HL-60 (cell line): Measurements from ENCODE around the gene ZBTB32.
"Not testable (repeated sequence)": the region's sequence is repeated elsewhere in the genome, so short reads cannot be mapped to it uniquely, and the experiment has no call there.

Experiments
- DNase-seq, 2 experiments: peaks; one replicate each; pipeline ENCODE4 v3.0.0-alpha.2; 2010 to 2020; ENCODE audit warnings: low read depth in 1 of 2, low spot score in 1 of 2
- H3K27ac ChIP-seq: fragments of 250-450 bp; sonication (Bioruptor Pico); replicated peaks from 2 replicates; pipeline ENCODE4 v1.5.1; 2020; ENCODE audit warnings: mild to moderate bottlenecking, moderate library complexity
- H3K27me3 ChIP-seq: fragments of 250-450 bp; sonication (Bioruptor Pico); 2 replicates; pipeline ENCODE4 v1.5.1; 2021; ENCODE audit warnings: mild to moderate bottlenecking, moderate library complexity; ENCODE audit not compliant: insufficient read depth, poor library complexity, severe bottlenecking
- H3K4me3 ChIP-seq: replicated peaks from 2 replicates; pipeline ENCODE4 v1.5.1; 2011; ENCODE audit warnings: mild to moderate bottlenecking, control low read depth, low read length; ENCODE audit not compliant: insufficient read depth
- GABPA ChIP-seq: IDR thresholded peaks from 2 replicates; pipeline ENCODE4 v1.6.1; 2012; ENCODE audit warnings: low read depth
- POLR2AphosphoS5 ChIP-seq: IDR thresholded peaks from 2 replicates; pipeline ENCODE4 v1.6.1; 2012; ENCODE audit warnings: low read depth
- REST ChIP-seq: IDR thresholded peaks from 2 replicates; pipeline ENCODE4 v1.6.1; 2012; ENCODE audit warnings: low read depth; ENCODE audit not compliant: insufficient replicate concordance
- SPI1 ChIP-seq: IDR thresholded peaks from 2 replicates; pipeline ENCODE4 v1.6.1; 2012; ENCODE audit warnings: low read depth, mild to moderate bottlenecking, borderline replicate concordance
- TF ChIP-seq, protein P1 (sequence below): IDR thresholded peaks from one replicate; pipeline ENCODE4 v1.5.1; 2011; ENCODE audit warnings: low read length, control low read depth, inconsistent platforms; ENCODE audit not compliant: insufficient read depth

ZBTB32 gene

DNA sequence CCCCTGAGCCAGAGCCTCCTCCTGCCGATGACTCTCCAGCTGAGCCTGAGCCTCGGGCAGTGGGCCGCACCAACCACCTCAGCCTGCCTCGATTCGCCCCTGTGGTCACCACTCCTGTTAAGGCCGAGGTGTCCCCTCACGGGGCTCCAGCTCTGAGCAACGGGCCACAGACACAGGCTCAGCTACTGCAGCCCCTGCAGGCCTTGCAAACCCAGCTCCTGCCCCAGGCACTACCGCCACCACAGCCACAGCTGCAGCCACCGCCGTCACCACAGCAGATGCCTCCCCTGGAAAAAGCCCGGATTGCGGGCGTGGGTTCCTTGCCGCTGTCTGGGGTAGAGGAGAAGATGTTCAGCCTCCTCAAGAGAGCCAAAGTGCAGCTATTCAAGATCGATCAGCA lies 17.0 kb downstream of the ZBTB32 start:
- TF ChIP-seq, protein P1, sequence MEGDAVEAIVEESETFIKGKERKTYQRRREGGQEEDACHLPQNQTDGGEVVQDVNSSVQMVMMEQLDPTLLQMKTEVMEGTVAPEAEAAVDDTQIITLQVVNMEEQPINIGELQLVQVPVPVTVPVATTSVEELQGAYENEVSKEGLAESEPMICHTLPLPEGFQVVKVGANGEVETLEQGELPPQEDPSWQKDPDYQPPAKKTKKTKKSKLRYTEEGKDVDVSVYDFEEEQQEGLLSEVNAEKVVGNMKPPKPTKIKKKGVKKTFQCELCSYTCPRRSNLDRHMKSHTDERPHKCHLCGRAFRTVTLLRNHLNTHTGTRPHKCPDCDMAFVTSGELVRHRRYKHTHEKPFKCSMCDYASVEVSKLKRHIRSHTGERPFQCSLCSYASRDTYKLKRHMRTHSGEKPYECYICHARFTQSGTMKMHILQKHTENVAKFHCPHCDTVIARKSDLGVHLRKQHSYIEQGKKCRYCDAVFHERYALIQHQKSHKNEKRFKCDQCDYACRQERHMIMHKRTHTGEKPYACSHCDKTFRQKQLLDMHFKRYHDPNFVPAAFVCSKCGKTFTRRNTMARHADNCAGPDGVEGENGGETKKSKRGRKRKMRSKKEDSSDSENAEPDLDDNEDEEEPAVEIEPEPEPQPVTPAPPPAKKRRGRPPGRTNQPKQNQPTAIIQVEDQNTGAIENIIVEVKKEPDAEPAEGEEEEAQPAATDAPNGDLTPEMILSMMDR, result no peak
- TF ChIP-seq POLR2AphosphoS5, result peak; percentile 35; the same call in 1 of the 2 replicates

DNA sequence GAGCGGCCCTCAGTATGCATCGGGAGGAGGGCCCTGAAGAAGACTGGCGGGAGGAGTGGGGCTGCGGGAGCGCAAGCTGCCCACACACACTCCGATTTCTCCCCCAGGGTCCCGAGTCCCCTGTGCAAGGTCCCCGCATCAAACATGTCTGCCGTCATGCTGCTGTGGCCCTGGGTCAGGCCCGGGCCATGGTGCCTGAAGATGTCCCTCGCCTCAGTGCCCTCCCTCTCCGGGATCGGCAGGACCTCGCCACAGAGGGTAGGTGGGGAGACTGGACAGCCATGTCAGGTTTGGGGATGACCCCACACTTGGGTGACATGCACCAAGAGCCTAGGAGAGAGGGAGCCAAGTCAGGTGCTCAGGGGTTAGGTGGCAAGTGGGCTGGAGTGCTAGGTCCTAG lies 18.1 kb downstream of the ZBTB32 start:
- no peak for DNase-seq
- no peak overlapping the region for H3K4me3 ChIP-seq
- TF ChIP-seq POLR2AphosphoS5, result no peak
- TF ChIP-seq GABPA, result no peak
- TF ChIP-seq SPI1, result no peak
- TF ChIP-seq REST, result no peak
- TF ChIP-seq, protein P1, result no peak
- no peak overlapping the region for H3K27ac ChIP-seq
- H3K27me3 ChIP-seq, result no peaks in the 10 kb centered on the region

More for the DNA sequence above, 17.0 kb downstream of the ZBTB32 start:
- no peak overlapping the region for H3K4me3 ChIP-seq
- no peaks in the 10 kb centered on the region for H3K27me3 ChIP-seq
- H3K27ac ChIP-seq, result no peak overlapping the region
- DNase-seq, result no peak

DNA sequence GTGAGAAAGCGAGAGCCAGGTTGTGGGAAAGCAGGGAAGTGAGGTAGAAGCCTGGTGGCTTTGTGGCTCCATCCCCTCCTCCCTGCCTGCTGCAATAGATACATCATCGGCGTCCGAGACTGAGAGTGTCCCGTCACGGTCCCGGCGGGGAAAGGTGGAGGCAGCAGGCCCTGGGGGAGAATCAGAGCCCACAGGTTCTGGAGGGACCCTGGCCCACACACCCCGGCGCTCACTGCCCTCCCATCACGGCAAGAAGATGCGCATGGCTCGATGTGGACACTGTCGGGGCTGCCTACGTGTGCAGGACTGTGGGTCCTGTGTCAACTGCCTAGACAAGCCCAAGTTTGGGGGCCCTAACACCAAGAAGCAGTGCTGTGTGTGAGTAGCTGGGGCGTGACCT lies 18.5 kb downstream of the ZBTB32 start:
- DNase-seq, result no peak
- no peaks in the 10 kb centered on the region for H3K27me3 ChIP-seq
- TF ChIP-seq SPI1 (no peak), REST (no peak), POLR2AphosphoS5 (no peak), GABPA (no peak)
- TF ChIP-seq, protein P1, result no peak
- no peak overlapping the region for H3K4me3 ChIP-seq
- no peak overlapping the region for H3K27ac ChIP-seq

- Histone ChIP-seq H3K4me3 (no peak overlapping the region), H3K27me3 (no peaks in the 10 kb centered on the region), H3K27ac (no peak overlapping the region)
- DNase-seq, result no peak
- TF ChIP-seq, protein P1, result no peak
- TF ChIP-seq POLR2AphosphoS5 (no peak), SPI1 (no peak), GABPA (no peak)
Observed at GRCh38 chr19:35723671-35724070, 19.3 kb downstream of the ZBTB32 start.

- not testable (repeated sequence) for DNase-seq, H3K27ac ChIP-seq, H3K4me3 ChIP-seq, H3K27me3 ChIP-seq
Observed at GRCh38 chr19:35724132-35724531, 19.8 kb downstream of the ZBTB32 start.
